HEK293 (cell line): ENCODE data around the gene SLC27A2.

Experiments
- CTCF ChIA-PET: fragments of 350-600 bp; formaldehyde crosslinking; extraction: SDS; loops from one replicate; lab custom pipeline; 2021; ENCODE audit warnings: antibody characterized with exemption; lab: Yijun Ruan, JAX
- POLR2A ChIA-PET: fragments of 300-600 bp; formaldehyde crosslinking; extraction: SDS; loops from one replicate; lab custom pipeline; 2020; ENCODE audit warnings: antibody characterized with exemption, inconsistent platforms; lab: Yijun Ruan, JAX
- H3K27ac ChIP-seq: fragments of 200-500 bp; sonication (Bioruptor generic); 2 replicates; pipeline ENCODE4 v1.5.1; 2014; ENCODE audit warnings: low read depth, low read length, control low read depth, inconsistent platforms; ENCODE audit errors: extremely low read depth
- H3K36me3 ChIP-seq, 2 experiments: fragments of 200-500 bp in 1 of 2; sonication (Bioruptor generic) in 1 of 2; 1 replicate in 1 of 2; 2 replicates in 1 of 2; pipeline ENCODE4 v1.5.1; 2014 to 2017; ENCODE audit warnings: inconsistent platforms in 2 of 2, low read length in 2 of 2; ENCODE audit not compliant: control insufficient read depth in 2 of 2, insufficient read depth in 1 of 2
- H3K4me1 ChIP-seq: fragments of 200-500 bp; sonication (Bioruptor generic); 2 replicates; pipeline ENCODE4 v1.5.1; 2014; ENCODE audit warnings: mild to moderate bottlenecking, low read length, inconsistent platforms; ENCODE audit not compliant: control insufficient read depth, insufficient read depth
- H3K4me3 ChIP-seq: 2 replicates; pipeline ENCODE4 v1.5.1; 2011; ENCODE audit warnings: low read depth, mild to moderate bottlenecking, control low read depth, low read length, moderate library complexity
- H3K9me3 ChIP-seq: fragments of 200-500 bp; sonication (Bioruptor generic); 2 replicates; pipeline ENCODE4 v1.5.1; 2014; ENCODE audit warnings: low read depth, low read length, inconsistent platforms; ENCODE audit not compliant: control insufficient read depth, insufficient read depth
- FEZF1 ChIP-seq: fragments of 450-650 bp; formaldehyde crosslinking; IDR thresholded peaks from 2 replicates; pipeline ENCODE4 v1.5.1; 2016; ENCODE audit warnings: missing biosample characterization, missing genetic modification characterization
- INSM2 ChIP-seq: fragments of 450-650 bp; formaldehyde crosslinking; IDR thresholded peaks from 2 replicates; pipeline ENCODE4 v1.5.1; 2016; ENCODE audit warnings: missing biosample characterization, missing genetic modification characterization
- MYNN ChIP-seq: fragments of 450-650 bp; formaldehyde crosslinking; IDR thresholded peaks from 2 replicates; pipeline ENCODE4 v1.5.1; 2016; ENCODE audit warnings: missing biosample characterization, missing genetic modification characterization, borderline replicate concordance
- SP3 ChIP-seq: fragments of 450-650 bp; formaldehyde crosslinking; IDR thresholded peaks from 2 replicates; pipeline ENCODE4 v1.5.1; 2016; ENCODE audit warnings: missing biosample characterization, missing genetic modification characterization
- TCF7L2 ChIP-seq: IDR thresholded peaks from 2 replicates; pipeline ENCODE4 v1.6.1; 2011; ENCODE audit warnings: low read depth, mild to moderate bottlenecking, inconsistent platforms, low read length, moderate library complexity, borderline replicate concordance
- TSHZ1 ChIP-seq: fragments of 450-650 bp; formaldehyde crosslinking; IDR thresholded peaks from 2 replicates; pipeline ENCODE4 v1.5.1; 2016; ENCODE audit warnings: missing biosample characterization, missing genetic modification characterization, borderline replicate concordance
- ZBTB10 ChIP-seq: fragments of 450-650 bp; formaldehyde crosslinking; IDR thresholded peaks from 2 replicates; pipeline ENCODE4 v1.5.1; 2016; ENCODE audit warnings: missing biosample characterization, missing genetic modification characterization
- ZBTB6 ChIP-seq: fragments of 450-650 bp; formaldehyde crosslinking; IDR thresholded peaks from 2 replicates; pipeline ENCODE4 v1.5.1; 2017; ENCODE audit warnings: missing biosample characterization, missing genetic modification characterization
- ZNF10 ChIP-seq: fragments of 450-650 bp; formaldehyde crosslinking; IDR thresholded peaks from 2 replicates; pipeline ENCODE4 v1.5.1; 2017; ENCODE audit warnings: missing biosample characterization, missing genetic modification characterization
- ZNF140 ChIP-seq: fragments of 450-650 bp; formaldehyde crosslinking; IDR thresholded peaks from 2 replicates; pipeline ENCODE4 v1.5.1; 2016; ENCODE audit warnings: missing biosample characterization, missing genetic modification characterization
- ZNF169 ChIP-seq: fragments of 450-650 bp; formaldehyde crosslinking; IDR thresholded peaks from 2 replicates; pipeline ENCODE4 v1.5.1; 2016; ENCODE audit warnings: missing biosample characterization, missing genetic modification characterization
- ZNF2 ChIP-seq: fragments of 450-650 bp; formaldehyde crosslinking; IDR thresholded peaks from 2 replicates; pipeline ENCODE4 v1.5.1; 2016; ENCODE audit warnings: missing biosample characterization, missing genetic modification characterization
- ZNF324 ChIP-seq: fragments of 450-650 bp; formaldehyde crosslinking; IDR thresholded peaks from 2 replicates; pipeline ENCODE4 v1.5.1; 2016; ENCODE audit warnings: missing biosample characterization, missing genetic modification characterization
- ZNF629 ChIP-seq: fragments of 450-650 bp; formaldehyde crosslinking; IDR thresholded peaks from 2 replicates; pipeline ENCODE4 v1.5.1; 2017; ENCODE audit warnings: missing biosample characterization, missing genetic modification characterization
- ZNF664 ChIP-seq: fragments of 450-650 bp; formaldehyde crosslinking; IDR thresholded peaks from 2 replicates; pipeline ENCODE4 v1.5.1; 2016; ENCODE audit warnings: missing biosample characterization, missing genetic modification characterization

The SLC27A2 gene

GRCh38 chr15:50280271-50280670 lies 98.3 kb downstream of the SLC27A2 start (continued):
- no peak for TF ChIP-seq TCF7L2
- TF ChIP-seq INSM2: no peak
- no peak for TF ChIP-seq ZNF10 (tag by site-specific recombination)
- TF ChIP-seq ZBTB10 (tag by site-specific recombination): no peak

- Histone ChIP-seq H3K36me3 (no peaks in the 10 kb centered on the region; a peak in 2 of 3 replicates), H3K27ac (no peak overlapping the region), H3K4me1 (no peaks in the 10 kb centered on the region), H3K4me3 (no peak overlapping the region), H3K9me3 (no peaks in the 10 kb centered on the region)
- POLR2A ChIA-PET: no interaction called here
- CTCF ChIA-PET: no interaction called here
- no peak for TF ChIP-seq ZBTB6 (tag by site-specific recombination)
- TF ChIP-seq ZNF140 (tag by site-specific recombination): no peak
- no peak for TF ChIP-seq ZNF2 (tag by site-specific recombination)
- TF ChIP-seq ZNF324: no peak
- no peak for TF ChIP-seq FEZF1
- TF ChIP-seq ZNF629 (tag by site-specific recombination): no peak
- TF ChIP-seq ZNF664 (tag by site-specific recombination): no peak
- no peak for TF ChIP-seq MYNN (tag by site-specific recombination)
- TF ChIP-seq SP3 (tag by site-specific recombination): no peak
- TF ChIP-seq TSHZ1 (tag by site-specific recombination): no peak
- no peak for TF ChIP-seq ZNF169
These were observed 99.4 kb downstream of the SLC27A2 start for GRCh38 chr15:50281427-50281826.
